Endothelial cell (in vitro differentiated cells): ENCODE data around the gene SNX22. TPM values are rescaled to one million over a fixed set of nuclear protein-coding genes. Genes with fewer than 3 reads are reported as not detected.

Source experiments
- DNase-seq: peaks from one replicate; pipeline ENCODE4 v3.0.0; 2021; ENCODE audit warnings: low spot score
- H3K27ac Mint-ChIP-seq: one replicate; pipeline ENCODE4 v1.8.0; 2021; ENCODE audit warnings: mixed read lengths, inconsistent platforms; ENCODE audit not compliant: unreplicated experiment
- H3K27me3 Mint-ChIP-seq: one replicate; pipeline ENCODE4 v1.8.0; 2021; ENCODE audit warnings: mild to moderate bottlenecking, moderate library complexity, mixed read lengths, inconsistent platforms; ENCODE audit not compliant: unreplicated experiment
- H3K36me3 Mint-ChIP-seq: one replicate; pipeline ENCODE4 v1.8.0; 2021; ENCODE audit warnings: mild to moderate bottlenecking, low read depth, mixed read lengths, inconsistent platforms; ENCODE audit not compliant: unreplicated experiment
- H3K4me1 Mint-ChIP-seq: one replicate; pipeline ENCODE4 v1.8.0; 2021; ENCODE audit warnings: mild to moderate bottlenecking, mixed read lengths, inconsistent platforms; ENCODE audit not compliant: unreplicated experiment
- H3K4me3 Mint-ChIP-seq: one replicate; pipeline ENCODE4 v1.8.0; 2021; ENCODE audit warnings: mild to moderate bottlenecking, mixed read lengths, inconsistent platforms; ENCODE audit not compliant: unreplicated experiment
- H3K9me3 Mint-ChIP-seq: one replicate; pipeline ENCODE4 v1.8.0; 2021; ENCODE audit warnings: mixed read lengths, inconsistent platforms; ENCODE audit not compliant: unreplicated experiment
- CTCF ChIP-seq: fragments of 200-600 bp; sonication (generic); IDR thresholded peaks from one replicate; pipeline ENCODE4 v1.5.0; 2021; ENCODE audit warnings: antibody characterized with exemption; ENCODE audit not compliant: unreplicated experiment
- total RNA-seq: library from RNA; stranded (reverse); fragmentation: NEBNext Ultra II Directional; extraction: Animal tissue kit (Norgen Biotek cat#: 25700); gene quantifications from one replicate; pipeline ENCODE4 v1.2.1, GENCODE V29; 2021; ENCODE audit not compliant: unreplicated experiment

SNX22 gene
- total RNA-seq, 1 donor from 2014 or later, result 0.41 TPM

- Mint-ChIP-seq H3K4me1 (peaks cover 12% of the 10 kb centered on the region), H3K27ac (no peak overlapping the region), H3K4me3 (no peak overlapping the region), H3K36me3 (peaks cover 8% of the 10 kb centered on the region), H3K9me3 (no peaks in the 10 kb centered on the region), H3K27me3 (peaks cover 2% of the 10 kb centered on the region)
- no peak for TF ChIP-seq CTCF
- no peak for DNase-seq
These were observed 33.8 kb downstream of the SNX22 start for GRCh38 chr15:64185146-64185911.

- no peak for DNase-seq
- H3K4me3 Mint-ChIP-seq, result no peak overlapping the region
- H3K36me3 Mint-ChIP-seq, result peaks cover 8% of the 10 kb centered on the region
- no peak overlapping the region for H3K27ac Mint-ChIP-seq
- H3K9me3 Mint-ChIP-seq, result no peaks in the 10 kb centered on the region
- peaks cover 12% of the 10 kb centered on the region for H3K4me1 Mint-ChIP-seq
- H3K27me3 Mint-ChIP-seq, result peaks cover 2% of the 10 kb centered on the region
- TF ChIP-seq CTCF, result no peak
These were observed 36.1 kb downstream of the SNX22 start for GRCh38 chr15:64187396-64188191.

- peaks cover 8% of the 10 kb centered on the region for H3K36me3 Mint-ChIP-seq
- H3K27ac Mint-ChIP-seq, result no peak overlapping the region
- no peak overlapping the region for H3K4me3 Mint-ChIP-seq
- H3K27me3 Mint-ChIP-seq, result peaks cover 2% of the 10 kb centered on the region
- H3K9me3 Mint-ChIP-seq, result no peaks in the 10 kb centered on the region
- no peak for DNase-seq
- no peak for TF ChIP-seq CTCF
- peaks cover 12% of the 10 kb centered on the region for H3K4me1 Mint-ChIP-seq
These were observed 40.7 kb downstream of the SNX22 start for GRCh38 chr15:64191971-64192830.

- peaks cover 3% of the 10 kb centered on the region for H3K36me3 Mint-ChIP-seq
- no peaks in the 10 kb centered on the region for H3K4me1 Mint-ChIP-seq
- H3K27ac Mint-ChIP-seq, result no peak overlapping the region
- no peak for TF ChIP-seq CTCF
- no peaks in the 10 kb centered on the region for H3K27me3 Mint-ChIP-seq
- no peak overlapping the region for H3K4me3 Mint-ChIP-seq
- no peak for DNase-seq
- no peaks in the 10 kb centered on the region for H3K9me3 Mint-ChIP-seq
These were observed 42.4 kb downstream of the SNX22 start for GRCh38 chr15:64193971-64194370.
